Measurements from ENCODE around the gene ANO2. TPM values are rescaled to one million over a fixed set of nuclear protein-coding genes. Genes with fewer than 3 reads are reported as not detected.

Gene ANO2
- total and polyA plus RNA-seq, 4 donors: 0.03 to 0.25 (median 0.15) TPM

DNA sequence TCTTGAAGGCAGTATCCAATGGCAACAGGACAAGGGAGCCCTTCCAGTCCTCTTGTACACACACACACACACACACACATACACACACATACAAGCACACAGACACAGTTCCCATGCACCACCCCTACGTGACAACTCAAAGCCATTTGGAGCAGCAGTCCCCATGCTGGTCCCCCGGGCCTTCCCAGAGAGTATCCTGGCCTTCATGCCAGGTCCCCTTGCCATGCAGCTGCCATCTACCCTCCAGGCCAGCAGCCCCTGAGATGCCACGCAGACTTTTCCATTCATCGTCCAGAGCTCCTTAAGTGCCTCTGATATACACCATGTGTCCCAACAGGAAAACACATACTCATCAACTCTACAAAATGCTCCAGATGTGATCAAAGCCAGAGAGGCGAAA lies 159.5 kb downstream of the ANO2 start:
- H3K4me3 ChIP-seq (ENCODE audit: low read depth in 1 of 3, low read length in 3 of 3): no peak overlapping the region
- no peaks in the 10 kb centered on the region for H3K27me3 ChIP-seq (ENCODE audit: control insufficient read depth in 4 of 4, insufficient read depth in 4 of 4, low read length in 3 of 4)
- no peak for TF ChIP-seq EGR1 (IDR thresholded peaks at IDR 0.05; ENCODE audit: low read depth in 2 of 2)
- TF ChIP-seq RXRA (IDR thresholded peaks at IDR 0.05): no peak
- TF ChIP-seq GABPA (IDR thresholded peaks at IDR 0.05 in 1 of 2, conservative IDR thresholded peaks at IDR 0.05 in 1 of 2): no peak
- TF ChIP-seq CTCF (IDR thresholded peaks at IDR 0.05; ENCODE audit: low read depth, low read length, missing input control): no peak
- TF ChIP-seq, protein P1, sequence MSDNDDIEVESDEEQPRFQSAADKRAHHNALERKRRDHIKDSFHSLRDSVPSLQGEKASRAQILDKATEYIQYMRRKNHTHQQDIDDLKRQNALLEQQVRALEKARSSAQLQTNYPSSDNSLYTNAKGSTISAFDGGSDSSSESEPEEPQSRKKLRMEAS (IDR thresholded peaks at IDR 0.05): no peak
- TF ChIP-seq ATF3 (IDR thresholded peaks at IDR 0.05): no peak
- H3K36me3 ChIP-seq (ENCODE audit: control insufficient read depth in 4 of 4, insufficient read depth in 3 of 4, low read depth in 1 of 4, low read length in 3 of 4): no peaks in the 10 kb centered on the region
- H3K4me1 ChIP-seq (ENCODE audit: control insufficient read depth in 4 of 4, insufficient read depth in 4 of 4, low read length in 3 of 4): no peaks in the 10 kb centered on the region
- no peak for DNase-seq (ENCODE audit: low spot score)
- WGBS: 93% methylated on average over 5 of the region's 5 CpGs
- H3K9ac ChIP-seq (ENCODE audit: low read depth in 1 of 2, low read length in 2 of 2): no peak overlapping the region
- H3K27ac ChIP-seq (ENCODE audit: low read depth in 1 of 2, low read length in 2 of 2): no peak overlapping the region
- no peaks in the 10 kb centered on the region for H3K9me3 ChIP-seq (ENCODE audit: control insufficient read depth in 4 of 4, low read length in 3 of 4)

- H3K27ac ChIP-seq (ENCODE audit: low read depth in 1 of 2, low read length in 2 of 2): no peak overlapping the region
- no peak overlapping the region for H3K4me3 ChIP-seq (ENCODE audit: low read depth in 1 of 3, low read length in 3 of 3)
- peak; percentile 17 for DNase-seq (ENCODE audit: low spot score)
- H3K9me3 ChIP-seq (ENCODE audit: control insufficient read depth in 4 of 4, low read length in 3 of 4): no peaks in the 10 kb centered on the region
- H3K36me3 ChIP-seq (ENCODE audit: control insufficient read depth in 4 of 4, insufficient read depth in 3 of 4, low read depth in 1 of 4, low read length in 3 of 4): no peaks in the 10 kb centered on the region
- no peaks in the 10 kb centered on the region for H3K4me1 ChIP-seq (ENCODE audit: control insufficient read depth in 4 of 4, insufficient read depth in 4 of 4, low read length in 3 of 4)
- TF ChIP-seq TAF1 (conservative IDR thresholded peaks at IDR 0.05) (no peak), CTCF (IDR thresholded peaks at IDR 0.05; ENCODE audit: low read depth, low read length, missing input control) (no peak), FOXA2 (IDR thresholded peaks at IDR 0.05) (no peak), JUND (IDR thresholded peaks at IDR 0.05) (no peak), FOXA1 (IDR thresholded peaks at IDR 0.05) (no peak), HNF4G (IDR thresholded peaks at IDR 0.05) (no peak), NR2F2 (IDR thresholded peaks at IDR 0.05) (no peak), RXRA (IDR thresholded peaks at IDR 0.05) (no peak), RAD21 (IDR thresholded peaks at IDR 0.05) (no peak), HNF4A (conservative IDR thresholded peaks at IDR 0.05) (no peak), ATF3 (IDR thresholded peaks at IDR 0.05) (no peak), ZBTB33 (IDR thresholded peaks at IDR 0.05) (no peak), SP1 (IDR thresholded peaks at IDR 0.05) (no peak), EGR1 (IDR thresholded peaks at IDR 0.05; ENCODE audit: low read depth in 2 of 2) (no peak), YY1 (IDR thresholded peaks at IDR 0.05) (no peak), GABPA (IDR thresholded peaks at IDR 0.05 in 1 of 2, conservative IDR thresholded peaks at IDR 0.05 in 1 of 2) (no peak), REST (IDR thresholded peaks at IDR 0.05) (no peak)
- TF ChIP-seq, protein P1 (IDR thresholded peaks at IDR 0.05): no peak
- whole genome bisulfite sequencing: 61% methylated on average over 3 of the region's 3 CpGs
- H3K27me3 ChIP-seq (ENCODE audit: control insufficient read depth in 4 of 4, insufficient read depth in 4 of 4, low read length in 3 of 4): no peaks in the 10 kb centered on the region
- H3K9ac ChIP-seq (ENCODE audit: low read depth in 1 of 2, low read length in 2 of 2): no peak overlapping the region
Measured at GRCh38 chr12:5784462-5785130, 160.5 kb downstream of the ANO2 start.

All from liver (tissue), 9 donors.